WTC11 (cell line): ENCODE data around the gene MLXIPL. TPM values are rescaled to one million over a fixed set of nuclear protein-coding genes. Genes with fewer than 3 reads are reported as not detected.
A peak's percentile ranks its signal among the peaks of the same experiment; 100 is the strongest.

Experiments
- CBFB ChIP-seq: sonication (generic); formaldehyde crosslinking; IDR thresholded peaks from 2 replicates; pipeline ENCODE4 v1.8.1; 2022; ENCODE audit warnings: mild to moderate bottlenecking, low read depth, missing genetic modification reagents
- EMX1 ChIP-seq: fragments of 250-450 bp; sonication (Bioruptor Pico); IDR thresholded peaks from 2 replicates; pipeline ENCODE4 v1.8.0; 2021; ENCODE audit warnings: mild to moderate bottlenecking
- ESRRA ChIP-seq: sonication (generic); formaldehyde crosslinking; IDR thresholded peaks from 2 replicates; pipeline ENCODE4 v1.8.1; 2022; ENCODE audit warnings: mild to moderate bottlenecking, missing genetic modification reagents, borderline replicate concordance
- GABPB1 ChIP-seq: sonication (generic); formaldehyde crosslinking; IDR thresholded peaks from 2 replicates; pipeline ENCODE4 v1.8.1; 2023; ENCODE audit warnings: mild to moderate bottlenecking, missing genetic modification reagents
- HMGXB4 ChIP-seq: sonication (generic); formaldehyde crosslinking; IDR thresholded peaks from 2 replicates; pipeline ENCODE4 v1.8.1; 2023; ENCODE audit warnings: mild to moderate bottlenecking, moderate library complexity, missing genetic modification reagents
- IRF2 ChIP-seq: sonication (generic); formaldehyde crosslinking; IDR thresholded peaks from 2 replicates; pipeline ENCODE4 v1.8.0; 2022; ENCODE audit warnings: low read depth, missing genetic modification reagents, borderline replicate concordance
- NFATC4 ChIP-seq: fragments of 250-450 bp; sonication (Bioruptor Pico); IDR thresholded peaks from 2 replicates; pipeline ENCODE4 v1.9.0; 2021; ENCODE audit warnings: mild to moderate bottlenecking
- NR2C2 ChIP-seq: sonication (generic); formaldehyde crosslinking; IDR thresholded peaks from 2 replicates; pipeline ENCODE4 v1.8.0; 2022; ENCODE audit warnings: mild to moderate bottlenecking, missing genetic modification reagents
- PREB ChIP-seq: sonication (generic); formaldehyde crosslinking; IDR thresholded peaks from 2 replicates; pipeline ENCODE4 v1.8.1; 2022; ENCODE audit warnings: mild to moderate bottlenecking, missing genetic modification reagents, moderate library complexity, borderline replicate concordance
- PRRX2 ChIP-seq: fragments of 250-450 bp; sonication (Bioruptor Pico); IDR thresholded peaks from 2 replicates; pipeline ENCODE4 v1.8.0; 2021; ENCODE audit warnings: mild to moderate bottlenecking
- SOX15 ChIP-seq: fragments of 250-450 bp; sonication (Bioruptor Pico); IDR thresholded peaks from 2 replicates; pipeline ENCODE4 v1.9.0; 2021; ENCODE audit warnings: mild to moderate bottlenecking
- TP53 ChIP-seq: sonication (generic); formaldehyde crosslinking; IDR thresholded peaks from 2 replicates; pipeline ENCODE4 v1.8.1; 2023; ENCODE audit warnings: mild to moderate bottlenecking, missing genetic modification reagents
- ZBTB21 ChIP-seq: sonication (generic); formaldehyde crosslinking; IDR thresholded peaks from 2 replicates; pipeline ENCODE4 v1.8.1; 2023; ENCODE audit warnings: mild to moderate bottlenecking, missing genetic modification reagents, borderline replicate concordance
- ZNF138 ChIP-seq: sonication (generic); formaldehyde crosslinking; conservative IDR thresholded peaks from 2 replicates; pipeline ENCODE4 v1.8.1; 2022; ENCODE audit warnings: mild to moderate bottlenecking, moderate library complexity, missing genetic modification reagents
- ZNF219 ChIP-seq: sonication (generic); formaldehyde crosslinking; IDR thresholded peaks from 2 replicates; pipeline ENCODE4 v1.8.0; 2023; ENCODE audit warnings: missing genetic modification reagents, mild to moderate bottlenecking, borderline replicate concordance
- ZNF396 ChIP-seq: fragments of 250-450 bp; sonication (Bioruptor Pico); IDR thresholded peaks from 2 replicates; pipeline ENCODE4 v1.8.0; 2021; ENCODE audit warnings: mild to moderate bottlenecking, moderate library complexity, borderline replicate concordance
- ZNF423 ChIP-seq: fragments of 250-450 bp; sonication (Bioruptor Pico); IDR thresholded peaks from 2 replicates; pipeline ENCODE4 v2.1.2; 2022; ENCODE audit warnings: mild to moderate bottlenecking, moderate library complexity
- ZNF425 ChIP-seq: fragments of 250-450 bp; sonication (Bioruptor Pico); conservative IDR thresholded peaks from 2 replicates; pipeline ENCODE4 v1.9.0; 2021; ENCODE audit warnings: mild to moderate bottlenecking
- ZNF512 ChIP-seq: sonication (generic); formaldehyde crosslinking; IDR thresholded peaks from 2 replicates; pipeline ENCODE4 v1.8.1; 2022; ENCODE audit warnings: missing genetic modification reagents, borderline replicate concordance
- total RNA-seq: library from RNA; stranded (reverse); gene quantifications from 3 replicates; pipeline ENCODE4 v1.2.3, GENCODE V29; 2021
- TF ChIP-seq, protein P1 (sequence below): sonication (generic); formaldehyde crosslinking; IDR thresholded peaks from 2 replicates; pipeline ENCODE4 v1.8.1; 2023; ENCODE audit warnings: mild to moderate bottlenecking, missing genetic modification reagents, moderate library complexity
- TF ChIP-seq, protein P2 (sequence below): sonication (generic); formaldehyde crosslinking; IDR thresholded peaks from 2 replicates; pipeline ENCODE4 v1.8.0; 2022; ENCODE audit warnings: mild to moderate bottlenecking, missing genetic modification reagents

Gene MLXIPL
- total RNA-seq, 1 experiment from 2014 or later: 20.4 TPM

DNA sequence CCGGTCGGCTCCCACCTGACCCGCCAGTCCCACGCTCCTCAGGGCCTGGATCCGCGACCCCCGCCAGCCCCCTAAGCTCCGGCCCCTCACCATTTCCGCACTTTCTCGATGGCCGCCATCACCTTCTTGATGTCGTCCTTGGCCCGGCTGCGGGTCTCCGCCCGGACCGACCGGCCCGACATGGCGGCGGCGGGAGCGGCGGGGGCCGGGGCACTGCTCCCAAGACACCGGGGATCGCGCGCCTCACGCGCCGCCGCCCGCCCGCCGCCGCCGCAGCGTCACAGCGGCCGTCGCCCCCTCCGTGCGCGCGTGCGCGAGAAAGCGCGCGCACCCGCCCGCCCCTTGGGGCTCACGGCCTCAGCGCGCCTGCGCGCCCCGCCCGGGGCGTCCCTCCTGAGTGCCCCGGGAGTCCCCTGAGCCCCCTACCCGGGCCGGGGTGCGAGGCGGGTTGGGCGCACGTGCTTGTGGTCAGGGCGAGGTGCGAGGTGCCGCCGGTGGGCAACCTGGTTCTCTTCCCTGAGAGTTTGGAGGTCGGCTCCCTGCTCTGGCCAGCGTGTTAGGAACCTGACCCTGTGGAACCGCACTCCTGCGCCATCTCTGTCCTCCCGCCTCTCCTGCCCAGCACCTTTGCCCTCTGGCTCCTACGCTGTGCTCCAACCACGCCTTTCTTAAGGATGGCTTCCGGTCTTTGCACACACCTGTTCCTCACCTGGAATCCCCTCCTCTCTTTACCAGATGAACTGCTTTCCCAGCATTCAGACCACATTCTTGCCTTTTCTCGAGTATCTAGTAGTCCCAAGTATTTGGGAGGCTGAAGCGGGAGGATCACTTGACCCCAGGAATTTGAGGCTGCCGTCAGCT, 66.7 kb downstream of the MLXIPL start, which contains the start of gene BCL7B (continued):
- peak; percentile 84 for TF ChIP-seq ZNF423 (CRISPR knock-in tag)
- peak; percentile 95 for TF ChIP-seq ZNF219 (CRISPR knock-in tag)
- no peak for TF ChIP-seq SOX15 (CRISPR knock-in tag)
- peak; percentile 82; the same call in 1 of the 2 replicates for TF ChIP-seq PREB (CRISPR knock-in tag)
- TF ChIP-seq, protein P1, sequence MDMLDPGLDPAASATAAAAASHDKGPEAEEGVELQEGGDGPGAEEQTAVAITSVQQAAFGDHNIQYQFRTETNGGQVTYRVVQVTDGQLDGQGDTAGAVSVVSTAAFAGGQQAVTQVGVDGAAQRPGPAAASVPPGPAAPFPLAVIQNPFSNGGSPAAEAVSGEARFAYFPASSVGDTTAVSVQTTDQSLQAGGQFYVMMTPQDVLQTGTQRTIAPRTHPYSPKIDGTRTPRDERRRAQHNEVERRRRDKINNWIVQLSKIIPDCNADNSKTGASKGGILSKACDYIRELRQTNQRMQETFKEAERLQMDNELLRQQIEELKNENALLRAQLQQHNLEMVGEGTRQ (CRISPR knock-in tag): no peak
- peak; percentile 69 for TF ChIP-seq ESRRA
- TF ChIP-seq TP53 (CRISPR knock-in tag): no peak; the same call in 1 of the 2 replicates
- TF ChIP-seq, protein P2, sequence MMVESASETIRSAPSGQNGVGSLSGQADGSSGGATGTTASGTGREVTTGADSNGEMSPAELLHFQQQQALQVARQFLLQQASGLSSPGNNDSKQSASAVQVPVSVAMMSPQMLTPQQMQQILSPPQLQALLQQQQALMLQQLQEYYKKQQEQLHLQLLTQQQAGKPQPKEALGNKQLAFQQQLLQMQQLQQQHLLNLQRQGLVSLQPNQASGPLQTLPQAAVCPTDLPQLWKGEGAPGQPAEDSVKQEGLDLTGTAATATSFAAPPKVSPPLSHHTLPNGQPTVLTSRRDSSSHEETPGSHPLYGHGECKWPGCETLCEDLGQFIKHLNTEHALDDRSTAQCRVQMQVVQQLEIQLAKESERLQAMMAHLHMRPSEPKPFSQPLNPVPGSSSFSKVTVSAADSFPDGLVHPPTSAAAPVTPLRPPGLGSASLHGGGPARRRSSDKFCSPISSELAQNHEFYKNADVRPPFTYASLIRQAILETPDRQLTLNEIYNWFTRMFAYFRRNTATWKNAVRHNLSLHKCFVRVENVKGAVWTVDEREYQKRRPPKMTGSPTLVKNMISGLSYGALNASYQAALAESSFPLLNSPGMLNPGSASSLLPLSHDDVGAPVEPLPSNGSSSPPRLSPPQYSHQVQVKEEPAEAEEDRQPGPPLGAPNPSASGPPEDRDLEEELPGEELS (CRISPR knock-in tag): peak; percentile 96
- TF ChIP-seq PRRX2 (CRISPR knock-in tag): peak; percentile 33; the same call in 1 of the 2 replicates
- TF ChIP-seq ZNF396 (CRISPR knock-in tag): no peak
- TF ChIP-seq ZBTB21 (CRISPR knock-in tag): no peak
- peak; percentile 88 for TF ChIP-seq NR2C2
- peak; percentile 37; the same call in 1 of the 2 replicates for TF ChIP-seq EMX1 (CRISPR knock-in tag)
- peak; percentile 56; the same call in 1 of the 2 replicates for TF ChIP-seq GABPB1
- TF ChIP-seq ZNF425: no peak
- peak; percentile 83 for TF ChIP-seq HMGXB4 (CRISPR knock-in tag)
- TF ChIP-seq ZNF512 (CRISPR knock-in tag): no peak
- TF ChIP-seq ZNF138 (CRISPR knock-in tag): no peak
- TF ChIP-seq IRF2 (CRISPR knock-in tag): no peak
- TF ChIP-seq CBFB: no peak
- no peak for TF ChIP-seq NFATC4 (CRISPR knock-in tag)
- TF ChIP-seq, all 79 proteins: peak for 39
